GM19328 (cell line): ENCODE measurements around the gene CLP1.
A peak's percentile ranks its signal among the peaks of the same experiment; 100 is the strongest.
"Not testable (repeated sequence)": the region's sequence is repeated elsewhere in the genome, so short reads cannot be mapped to it uniquely, and the experiment has no call there.

ENCODE experiments used
- ATAC-seq: cut with Tn5 transposase; IDR thresholded peaks from one replicate; pipeline ENCODE4 v1.9.1; 2021; ENCODE audit warnings: mild to moderate bottlenecking, moderate library complexity; ENCODE audit not compliant: unreplicated experiment

CLP1 gene

DNA sequence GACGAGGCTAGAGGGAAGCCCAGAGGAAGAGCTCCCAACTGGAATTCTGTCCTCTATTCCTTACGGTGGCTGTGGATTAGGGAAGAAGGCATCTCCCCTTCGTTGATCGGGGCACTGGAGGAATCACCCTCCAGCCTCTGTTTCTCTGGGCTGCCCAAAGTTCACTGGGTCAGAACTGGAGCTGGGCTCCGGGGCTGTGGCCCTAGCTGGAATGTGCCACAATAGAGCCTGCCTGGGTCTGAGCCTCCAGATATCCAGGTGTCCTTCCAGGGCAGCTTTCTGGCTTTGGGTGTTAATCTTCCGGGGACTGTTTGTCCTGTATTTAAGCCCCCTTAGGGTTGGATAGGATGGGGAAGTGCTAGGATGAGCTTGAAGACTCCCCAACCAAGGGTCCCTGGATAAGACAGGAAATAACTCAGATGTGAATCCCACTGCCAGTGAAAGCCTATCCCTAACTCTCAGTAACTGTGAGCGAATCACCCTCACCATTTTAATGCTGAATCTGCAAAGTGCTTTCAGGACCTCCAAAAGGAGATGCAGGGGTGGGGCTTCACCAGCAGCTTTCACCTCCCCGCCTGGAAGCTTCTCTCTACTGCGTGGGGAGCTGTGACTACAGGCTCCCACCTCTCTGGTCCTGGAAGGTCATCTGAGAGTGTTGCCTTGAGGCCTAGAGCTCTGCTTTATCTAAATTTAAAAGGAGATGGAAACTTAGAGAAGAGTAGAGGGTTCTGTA is 17.3 kb upstream of the CLP1 start:
- no peak for ATAC-seq

DNA sequence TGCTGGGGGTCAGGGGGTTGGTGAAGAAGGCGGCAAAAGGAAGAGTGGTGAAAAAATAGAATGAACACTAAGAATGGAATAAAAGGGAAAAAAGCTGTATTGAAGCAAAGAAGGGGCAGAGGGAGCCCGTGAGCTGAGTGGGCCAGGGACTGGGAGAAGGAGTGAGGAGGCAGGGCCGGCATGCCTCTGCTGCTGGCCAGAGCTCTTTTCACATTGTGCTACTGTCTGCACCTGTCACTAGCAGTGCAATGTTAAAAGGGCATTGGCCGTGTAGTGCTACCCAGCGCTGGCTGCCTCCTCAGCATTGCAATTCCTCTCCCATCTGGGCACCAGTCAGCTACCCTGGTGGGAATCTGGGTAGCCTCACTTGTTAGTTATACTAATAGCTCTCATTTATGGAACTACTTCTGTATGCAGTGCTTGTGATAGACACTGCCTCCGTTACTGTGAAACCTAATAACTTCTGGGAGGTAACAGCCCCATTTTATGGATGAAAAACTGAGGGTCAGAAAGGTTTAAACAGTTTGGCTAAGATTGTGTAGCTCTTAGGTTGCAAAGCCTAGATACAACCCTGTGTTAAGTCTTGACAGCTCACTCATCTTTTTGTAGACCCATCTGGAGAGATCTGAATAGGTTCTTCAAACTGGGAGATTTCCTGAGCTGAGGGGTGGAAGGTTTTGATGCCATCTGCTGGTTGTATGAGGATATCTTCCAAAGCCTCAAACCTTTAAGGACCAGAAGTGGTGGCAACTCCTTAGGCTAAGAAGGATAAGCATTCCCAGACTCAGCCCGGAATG is 16.4 kb upstream of the CLP1 start:
- ATAC-seq: no peak

DNA sequence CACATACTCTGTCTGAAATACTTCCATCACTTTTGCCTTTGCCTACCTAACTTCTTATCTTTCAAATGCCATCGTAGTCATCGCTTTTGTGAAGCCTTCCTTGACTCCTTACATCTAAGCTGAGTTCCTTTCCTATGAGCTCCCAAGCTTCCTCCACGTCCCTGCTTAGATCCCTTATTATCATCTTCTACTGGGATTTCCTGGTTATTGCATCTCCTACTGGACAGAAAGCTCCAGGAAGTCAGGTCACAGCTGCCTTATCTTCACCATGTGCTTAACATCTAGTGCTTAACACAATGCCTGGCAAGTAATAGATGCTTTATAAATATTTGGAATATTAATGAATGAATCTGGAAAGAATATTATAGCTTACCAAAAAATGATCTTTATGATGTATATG is 13.8 kb upstream of the CLP1 start:
- ATAC-seq: no peak

DNA sequence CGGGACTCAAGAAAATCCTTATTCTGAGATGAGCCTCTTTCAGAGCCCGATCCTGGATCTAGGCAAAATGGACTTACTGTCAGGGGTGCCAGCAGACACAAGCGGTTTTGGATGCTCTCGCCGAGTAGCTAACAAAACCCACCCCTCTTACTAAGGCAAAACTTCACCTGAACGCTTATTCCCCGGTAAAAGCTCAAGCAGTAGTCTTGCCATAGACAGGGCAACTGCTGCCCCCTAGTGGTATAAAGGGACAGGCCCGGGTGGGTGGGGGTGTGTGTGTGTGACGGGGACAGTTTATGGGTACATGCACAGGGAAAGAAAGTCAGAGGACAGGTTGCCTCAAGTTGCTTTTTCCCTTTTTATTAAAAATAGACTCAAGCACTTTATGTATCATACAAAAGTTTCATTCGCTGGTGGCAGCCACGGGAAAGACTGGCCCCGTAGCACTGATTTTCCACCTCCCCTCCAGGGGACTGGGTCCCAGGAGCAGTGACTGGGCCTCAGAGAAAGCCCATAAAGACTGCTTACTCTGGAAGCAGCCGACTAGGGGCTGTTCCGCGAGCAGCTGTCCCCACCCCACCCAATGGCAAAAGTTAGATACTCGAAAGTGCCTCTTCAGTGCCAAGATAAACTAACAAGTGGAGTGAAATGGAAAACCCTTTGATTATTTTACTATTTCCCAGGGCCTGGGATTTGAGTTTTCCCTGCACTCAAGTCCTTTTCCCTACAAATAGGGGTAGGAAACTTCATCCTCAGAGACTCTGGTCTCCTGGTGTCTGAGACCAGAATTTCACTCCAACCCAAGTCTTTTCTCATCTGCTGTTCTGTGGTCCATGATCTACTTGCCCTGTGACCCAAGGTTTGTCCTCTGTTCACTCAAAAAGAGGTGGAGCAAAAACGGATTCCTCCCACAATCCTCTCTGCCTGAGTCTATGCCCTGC is 12.5 kb upstream of the CLP1 start:
- ATAC-seq: peak; percentile 64

DNA sequence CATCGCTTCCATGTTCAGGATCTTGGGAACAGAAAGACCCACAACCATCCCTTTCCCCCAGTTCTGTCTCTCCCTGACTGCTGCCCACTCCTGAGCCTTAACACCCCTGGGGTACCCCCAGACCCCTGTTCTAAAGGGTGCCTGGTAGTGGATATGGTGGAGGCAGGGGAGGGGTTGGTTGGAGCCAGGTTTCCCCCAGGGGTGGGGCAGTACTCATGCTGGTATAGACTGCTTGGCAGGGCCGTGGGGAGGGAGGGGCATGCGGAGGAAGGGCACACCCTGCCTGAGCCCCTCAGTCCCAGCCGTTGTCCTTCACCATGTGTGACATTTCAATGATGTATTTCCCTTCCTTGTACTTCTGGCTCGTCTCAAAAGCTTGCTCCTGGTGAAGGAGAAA is 11.9 kb upstream of the CLP1 start:
- ATAC-seq: no peak

DNA sequence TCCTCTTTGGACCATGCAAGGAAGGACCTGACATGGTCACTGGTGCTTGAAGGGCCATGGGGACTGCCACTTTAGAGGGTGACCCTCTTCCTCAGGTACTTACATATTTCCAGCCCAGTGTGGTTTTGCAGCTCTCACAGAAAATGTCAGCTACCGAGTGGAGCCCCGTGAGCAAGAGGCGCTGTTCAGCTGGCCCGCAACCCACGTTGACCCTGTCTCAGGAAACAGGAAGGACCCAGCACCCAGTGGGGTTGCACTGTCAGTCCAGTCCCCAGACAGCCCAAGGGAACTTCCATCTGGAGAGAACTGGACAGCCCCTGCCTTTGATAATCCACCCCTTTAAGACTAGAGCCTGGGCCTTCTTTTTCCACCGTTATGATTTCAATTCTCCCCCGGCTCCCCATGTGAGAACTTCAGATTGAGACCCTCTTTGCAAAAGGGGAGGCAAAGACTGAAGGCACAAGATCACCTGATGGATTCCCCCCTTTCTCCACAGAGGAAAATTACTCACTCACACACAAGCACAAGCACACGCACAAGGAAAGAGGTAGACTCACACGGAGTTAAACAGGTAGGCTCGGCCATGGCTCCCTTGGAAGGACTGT is 11.3 kb upstream of the CLP1 start:
- no peak for ATAC-seq

DNA sequence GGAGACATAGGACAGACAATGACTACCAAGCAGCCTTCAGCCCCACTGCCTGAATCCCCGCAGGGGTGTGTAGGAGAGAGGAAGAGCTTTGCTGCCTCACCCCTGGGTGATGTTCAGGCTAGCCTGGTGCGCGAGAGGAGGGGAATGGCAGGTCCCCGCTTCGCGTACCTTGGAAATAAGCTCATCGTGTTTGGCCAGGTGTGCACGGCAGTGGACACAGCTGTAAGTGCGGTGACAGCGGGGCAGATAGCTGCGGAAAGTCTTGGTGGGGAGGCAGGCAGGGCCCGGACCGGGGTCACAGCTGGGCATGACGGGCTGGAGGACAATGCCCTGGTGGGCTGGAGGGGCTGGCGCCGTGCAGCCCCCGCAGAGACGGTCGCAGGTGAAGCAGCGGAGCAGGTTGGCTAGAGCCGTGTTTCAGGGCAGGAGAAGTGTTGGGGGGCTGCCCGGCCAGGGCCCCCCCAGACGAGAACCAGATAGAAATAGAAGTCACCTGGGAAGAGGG is 10.7 kb upstream of the CLP1 start:
- ATAC-seq: no peak

DNA sequence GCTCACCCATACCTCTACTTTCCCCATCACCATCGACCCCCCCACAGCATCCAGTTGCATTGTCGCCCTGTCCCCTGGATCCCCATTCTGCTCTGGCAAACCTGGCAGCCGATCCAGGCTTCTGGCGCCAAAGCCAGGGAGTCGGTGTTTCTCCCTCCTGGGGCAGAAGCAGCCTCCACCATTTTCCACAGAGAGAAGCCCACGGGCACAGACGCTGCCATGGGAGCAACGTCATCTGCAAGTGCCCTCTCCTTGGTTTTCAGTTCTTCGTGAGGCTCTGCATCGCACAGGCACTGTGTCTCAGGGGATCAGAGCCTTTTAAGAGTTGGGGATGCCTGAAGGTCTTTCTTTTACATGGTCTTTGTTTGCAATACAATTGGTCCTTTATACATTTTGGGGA is 10.2 kb upstream of the CLP1 start:
- ATAC-seq: no peak

DNA sequence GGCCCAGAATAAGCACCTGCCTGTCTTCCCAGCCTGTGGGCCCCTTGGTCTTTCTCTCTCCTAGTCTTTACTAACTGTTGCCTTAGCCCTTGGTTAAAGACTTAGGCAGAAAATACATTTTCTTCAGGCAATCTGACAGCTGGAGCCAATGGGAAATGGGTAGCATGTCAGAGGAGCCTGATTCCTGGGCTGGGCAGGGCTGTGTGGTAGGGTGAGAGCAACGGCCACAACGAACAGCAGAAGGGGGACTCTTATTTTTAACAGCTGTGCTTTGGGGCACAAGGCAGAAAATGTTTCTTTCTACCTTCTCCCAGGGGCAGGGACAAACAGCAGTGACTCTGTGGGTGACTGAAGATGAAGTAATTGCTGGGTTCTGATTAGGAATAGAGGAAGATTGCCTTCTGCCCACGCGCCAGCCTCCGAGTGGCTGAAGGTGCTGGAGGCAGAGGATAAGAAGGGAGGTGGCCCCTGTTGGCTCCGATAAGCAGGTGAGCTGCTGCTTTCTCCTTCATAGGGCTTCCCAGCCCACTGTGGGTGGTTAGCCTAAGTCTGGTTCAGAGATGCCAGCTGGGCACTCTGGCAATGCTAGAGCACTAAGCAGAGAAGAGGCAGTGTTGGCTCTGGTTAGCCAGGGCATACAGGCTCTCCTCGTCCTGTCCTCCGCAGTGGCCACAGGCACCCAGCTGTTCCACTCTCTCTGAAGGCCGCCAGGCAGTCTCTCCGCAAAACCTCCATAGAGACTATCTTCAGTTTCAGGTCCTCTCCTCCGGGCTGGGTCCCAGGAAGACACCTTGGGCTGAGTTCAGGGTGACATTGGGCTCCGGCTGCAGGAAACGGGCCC is 9.4 kb upstream of the CLP1 start:
- no peak for ATAC-seq

DNA sequence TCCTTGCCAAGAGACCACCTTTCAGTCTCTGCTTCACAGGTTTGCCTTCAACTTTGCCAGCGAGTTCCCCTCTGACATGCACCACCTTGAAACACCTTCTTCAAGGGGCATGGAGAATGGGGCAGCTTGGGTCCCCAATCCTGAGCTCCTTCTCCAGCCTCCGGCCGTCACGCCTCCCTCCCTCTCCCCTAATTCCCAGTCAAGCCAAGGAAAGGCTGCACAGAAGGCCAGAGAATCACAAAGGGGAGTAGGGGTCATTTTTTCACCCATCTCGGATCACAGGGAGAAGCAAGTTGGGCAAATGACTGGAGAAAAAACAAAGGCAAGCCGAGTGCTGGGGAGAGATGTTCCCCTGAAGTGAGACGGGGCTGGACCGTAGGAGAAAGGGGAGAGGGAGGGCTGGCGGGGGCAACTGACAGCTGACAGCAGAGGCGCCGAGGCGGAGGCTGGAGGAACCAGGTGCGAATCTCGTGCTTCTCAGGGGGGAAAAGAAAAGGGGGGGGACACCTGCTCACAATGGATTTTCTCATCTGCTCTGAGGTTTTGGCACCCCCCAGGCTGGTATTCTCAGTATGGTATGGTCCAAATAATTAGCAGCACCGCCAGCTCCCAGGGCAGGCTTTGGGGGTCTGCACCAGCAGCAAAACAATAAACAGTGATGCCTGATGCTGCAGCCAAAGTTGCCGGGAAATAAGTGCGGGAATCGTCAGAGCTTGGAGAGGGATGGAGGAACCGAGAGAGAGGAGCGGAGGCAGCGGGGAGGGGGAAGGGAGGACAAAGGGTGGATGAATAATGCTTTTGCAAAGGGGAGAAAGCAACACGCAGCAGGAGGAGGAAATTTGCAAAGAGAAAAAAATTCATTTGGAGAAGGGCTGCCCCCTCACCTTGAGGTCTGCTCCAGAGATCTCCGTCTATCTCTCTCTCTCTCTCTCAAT is 8.5 kb upstream of the CLP1 start:
- ATAC-seq: no peak

DNA sequence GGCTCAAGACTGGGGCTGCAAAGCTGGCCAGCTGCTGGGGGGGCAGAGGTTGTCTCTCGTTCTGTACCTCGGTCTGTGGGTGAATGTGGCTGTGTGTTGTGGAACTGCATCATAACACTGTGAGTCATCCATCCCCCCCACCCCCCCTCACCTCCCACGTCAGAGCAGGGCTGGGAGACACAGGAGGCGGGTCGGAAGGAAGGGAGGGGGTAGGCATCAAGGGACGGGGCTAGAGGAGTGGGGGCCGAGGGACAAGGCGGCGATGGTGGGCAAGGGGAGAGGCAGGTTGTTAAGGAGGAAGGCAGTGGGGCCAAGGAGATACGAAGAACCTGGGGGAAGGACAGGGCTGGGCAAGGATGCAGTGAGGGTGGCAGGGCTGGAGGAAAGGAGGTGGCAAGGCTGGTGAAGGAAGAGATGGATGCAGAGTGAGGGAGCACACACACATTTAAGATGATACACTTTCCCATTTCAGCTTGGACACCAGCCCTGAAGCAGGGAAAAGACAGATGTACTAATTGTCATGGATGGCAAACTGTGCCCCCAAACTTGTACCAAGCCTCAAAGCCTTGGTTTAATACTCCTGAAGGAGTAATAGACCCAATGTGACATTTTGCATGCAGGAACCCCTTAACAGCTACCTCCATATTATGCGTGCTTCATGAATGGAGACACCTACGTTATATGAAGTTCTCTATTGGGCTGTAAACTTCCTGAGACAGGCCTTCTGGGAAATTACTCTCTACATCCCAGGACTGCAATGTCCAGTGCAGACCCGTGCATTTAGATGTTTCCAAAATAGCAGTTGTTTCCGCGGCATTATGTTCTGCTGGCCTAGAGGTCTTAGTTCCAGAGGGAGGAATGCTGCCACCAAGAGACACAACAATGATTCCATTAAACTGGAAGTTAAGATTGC is 7.5 kb upstream of the CLP1 start, which contains the start of gene YPEL4:
Gene YPEL4 (minus strand): TSS at position 87 of the 913 bp plus-strand sequence. CDS start 2,805 bp downstream, outside the sequence.
- ATAC-seq: no peak

DNA sequence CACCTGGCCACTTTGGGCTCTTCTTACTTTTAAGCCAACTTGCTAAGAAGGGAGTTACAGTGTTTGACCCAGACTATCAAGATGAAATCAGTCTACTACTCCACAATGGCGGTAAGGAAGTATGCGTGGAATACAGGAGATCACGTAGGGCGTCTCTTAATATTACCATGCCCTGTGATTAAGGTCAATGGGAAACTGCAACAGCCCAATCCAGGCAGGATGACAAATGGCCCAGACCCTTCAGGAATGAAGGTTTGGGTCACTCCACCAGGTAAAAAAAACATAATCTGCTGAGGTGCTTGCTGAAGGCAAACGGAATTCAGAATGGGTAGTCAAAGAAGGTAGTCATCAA is 6.8 kb upstream of the CLP1 start:
- ATAC-seq: no peak

DNA sequence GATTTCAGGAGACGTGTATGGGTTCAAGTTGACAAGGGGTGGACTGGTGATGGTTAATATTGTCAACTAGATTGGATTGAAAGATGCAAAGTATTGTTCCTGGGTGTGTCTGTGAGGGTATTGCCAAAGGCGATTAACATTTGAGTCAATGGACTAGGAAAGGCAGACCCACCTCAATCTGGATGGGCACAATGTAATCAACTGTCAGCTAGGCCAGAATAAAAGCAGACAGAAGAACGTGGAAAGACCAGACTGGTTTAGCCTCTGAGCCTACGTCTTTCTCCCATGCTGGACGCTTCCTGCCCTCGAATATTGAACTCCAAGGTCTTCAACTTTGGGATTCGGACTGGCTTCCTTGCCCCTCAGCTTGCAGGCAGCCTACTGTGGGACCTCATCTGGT is 6.2 kb upstream of the CLP1 start:
- no peak for ATAC-seq

DNA sequence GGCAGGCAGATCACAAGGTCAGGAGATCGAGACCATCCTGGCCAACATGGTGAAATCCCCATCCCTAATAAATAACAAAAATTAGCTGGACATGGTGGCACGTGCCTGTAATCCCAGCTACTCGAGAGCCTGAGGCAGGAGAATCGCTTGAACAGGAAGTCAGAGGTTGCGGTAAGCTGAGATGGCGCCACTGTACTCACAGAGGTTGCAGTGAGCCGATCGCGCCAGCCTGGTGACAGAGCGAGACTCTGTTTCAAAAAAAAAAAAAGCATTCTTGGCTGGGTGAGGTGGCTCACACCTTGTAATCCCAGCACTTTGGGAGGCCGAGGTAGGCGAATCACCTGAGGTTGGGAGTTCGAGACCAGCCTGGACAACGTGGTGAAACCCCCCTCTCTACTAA is 5.3 kb upstream of the CLP1 start:
- not testable (repeated sequence) for ATAC-seq

DNA sequence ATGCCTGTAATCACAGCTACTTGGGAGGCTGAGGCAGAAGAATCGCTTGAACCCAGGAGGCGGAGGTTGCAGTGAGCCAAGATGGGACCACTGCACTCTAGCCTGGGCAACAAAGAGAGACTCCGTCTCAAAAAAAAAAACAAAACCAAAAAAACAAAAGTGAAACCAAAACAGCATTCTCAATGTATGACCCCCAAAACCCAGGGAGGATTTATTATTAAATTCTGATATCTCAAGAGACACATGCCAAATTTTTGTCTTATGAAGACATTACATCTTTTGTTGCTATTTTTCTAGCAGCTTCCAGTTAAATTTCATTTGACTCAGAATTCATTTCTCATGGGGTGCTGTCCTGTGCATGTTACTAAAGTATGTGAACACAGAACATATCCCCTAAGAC is 4.9 kb upstream of the CLP1 start:
- ATAC-seq: no peak

DNA sequence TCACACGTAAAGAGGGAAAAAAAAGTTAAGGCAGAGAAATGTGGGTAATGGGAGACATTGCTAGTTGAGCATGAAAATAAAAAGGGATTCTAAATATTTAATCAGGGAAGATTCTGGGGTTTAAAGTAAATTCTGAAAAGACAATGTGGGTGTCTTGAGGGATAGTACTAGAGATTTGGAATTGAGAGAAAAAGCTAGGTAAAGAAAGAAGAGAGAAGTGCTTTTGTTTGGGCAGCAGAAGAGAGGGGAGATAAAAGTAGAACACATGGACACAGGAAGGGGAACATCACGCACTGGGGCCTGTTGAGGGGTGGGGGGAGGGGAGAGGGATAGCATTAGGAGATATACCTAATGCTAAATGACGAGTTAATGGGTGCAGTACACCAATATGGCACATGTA is 4.4 kb upstream of the CLP1 start:
- ATAC-seq: no peak

DNA sequence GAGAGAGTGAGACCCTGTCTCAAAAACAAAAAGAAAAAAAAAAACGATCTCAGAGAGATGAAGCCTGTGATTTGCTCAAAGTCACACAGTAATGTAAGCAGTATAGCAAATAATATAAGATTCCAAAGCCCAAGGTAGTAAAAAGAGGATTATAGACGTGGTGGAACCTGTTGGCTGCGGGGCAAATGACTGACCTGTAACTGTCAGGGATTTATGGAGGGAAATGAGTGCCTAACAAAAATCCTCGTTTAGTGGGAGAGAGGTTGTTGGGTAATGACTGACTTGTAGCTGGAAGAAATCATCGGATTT is 723 bp upstream of the CLP1 start:
- no peak for ATAC-seq

DNA sequence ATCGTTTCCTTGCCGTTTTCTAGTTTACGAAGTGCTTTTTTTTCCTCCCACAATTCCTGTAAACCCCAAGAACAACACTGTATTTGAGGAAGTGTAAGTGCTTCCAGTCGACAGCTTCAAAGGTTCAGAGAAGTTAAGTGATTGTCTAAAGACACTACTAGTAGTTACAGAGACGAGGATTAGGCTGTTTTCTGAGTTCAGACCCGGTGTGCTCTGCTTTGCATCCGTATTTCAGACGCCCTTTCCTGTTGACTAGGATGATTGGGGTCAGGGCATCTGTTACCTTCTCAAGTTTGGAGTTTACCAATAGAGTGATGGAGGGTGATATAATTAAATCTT is 430 bp downstream of the CLP1 start:
- no peak for ATAC-seq
